HG02623 (cell line): ENCODE data around the gene KIR2DL4.
"Not testable (repeated sequence)": the region's sequence is repeated elsewhere in the genome, so short reads cannot be mapped to it uniquely, and the experiment has no call there.

Experiments used
- ATAC-seq: cut with Tn5 transposase; IDR thresholded peaks from one replicate; pipeline ENCODE4 v1.9.1; 2021; ENCODE audit warnings: moderate library complexity; ENCODE audit not compliant: unreplicated experiment

Gene KIR2DL4

GRCh38 chr19:54804101-54804500 lies 691 bp downstream of the KIR2DL4 start:
- no peak for ATAC-seq

GRCh38 chr19:54804571-54804970 lies 1.2 kb downstream of the KIR2DL4 start:
- ATAC-seq, result no peak

GRCh38 chr19:54805665-54806515 lies 2.5 kb downstream of the KIR2DL4 start:
- ATAC-seq, result no peak

- ATAC-seq, result no peak
These were observed 3.1 kb downstream of the KIR2DL4 start for GRCh38 chr19:54806516-54806838.

GRCh38 chr19:54814571-54814970 lies 11.2 kb downstream of the KIR2DL4 start:
- not testable (repeated sequence) for ATAC-seq

- ATAC-seq, result not testable (repeated sequence)
These were observed 12.8 kb downstream of the KIR2DL4 start, which contains the start of gene KIR3DL1 for GRCh38 chr19:54816251-54816650. KIR3DL1 (plus strand) TSS chr19:54816468.

GRCh38 chr19:54817670-54818536 lies 14.5 kb downstream of the KIR2DL4 start:
- no peak for ATAC-seq

- ATAC-seq, result not testable (repeated sequence)
These were observed 21.0 kb downstream of the KIR2DL4 start for GRCh38 chr19:54824416-54824815.

- not testable (repeated sequence) for ATAC-seq
These were observed 21.9 kb downstream of the KIR2DL4 start for GRCh38 chr19:54825326-54825725.

GRCh38 chr19:54828064-54828463 lies 24.7 kb downstream of the KIR2DL4 start:
- not testable (repeated sequence) for ATAC-seq

GRCh38 chr19:54832496-54832895 lies 29.1 kb downstream of the KIR2DL4 start, which contains the start of gene KIR2DS4:
KIR2DS4 (plus strand) TSS chr19:54832676.
- not testable (repeated sequence) for ATAC-seq

GRCh38 chr19:54835126-54835525 lies 31.7 kb downstream of the KIR2DL4 start:
- not testable (repeated sequence) for ATAC-seq

- not testable (repeated sequence) for ATAC-seq
These were observed 34.1 kb downstream of the KIR2DL4 start for GRCh38 chr19:54837522-54837921.

- not testable (repeated sequence) for ATAC-seq
These were observed 39.8 kb downstream of the KIR2DL4 start for GRCh38 chr19:54843171-54843570.

- ATAC-seq, result not testable (repeated sequence)
These were observed 46.7 kb downstream of the KIR2DL4 start, which contains the start of gene KIR3DL2 for GRCh38 chr19:54850061-54850640. KIR3DL2 (plus strand) TSS chr19:54850443; CDS start chr19:54850476, 33 bp downstream.

GRCh38 chr19:54850930-54851329 lies 47.5 kb downstream of the KIR2DL4 start:
- ATAC-seq, result no peak

- ATAC-seq, result no peak
These were observed 47.9 kb downstream of the KIR2DL4 start for GRCh38 chr19:54851353-54851752.

GRCh38 chr19:54855241-54855640 lies 51.8 kb downstream of the KIR2DL4 start:
- ATAC-seq, result not testable (repeated sequence)

GRCh38 chr19:54858476-54858875 lies 55.1 kb downstream of the KIR2DL4 start:
- not testable (repeated sequence) for ATAC-seq

GRCh38 chr19:54859421-54859820 lies 56.0 kb downstream of the KIR2DL4 start:
- ATAC-seq, result not testable (repeated sequence)

GRCh38 chr19:54863459-54863858 lies 60.0 kb downstream of the KIR2DL4 start:
- not testable (repeated sequence) for ATAC-seq
